NT2/D1 (cell line): ENCODE measurements around the gene NPEPPS.
"Not testable (repeated sequence)": the region's sequence is repeated elsewhere in the genome, so short reads cannot be mapped to it uniquely, and the experiment has no call there.

Experiments used
- SUZ12 ChIP-seq: IDR thresholded peaks from 2 replicates; pipeline ENCODE4 v1.6.1; 2011; ENCODE audit not compliant: insufficient read length, insufficient read depth; ENCODE audit errors: extremely low read depth
- ZNF274 ChIP-seq: IDR thresholded peaks from 2 replicates; pipeline ENCODE4 v1.6.1; 2011; ENCODE audit warnings: mild to moderate bottlenecking, low read depth, low read length

- TF ChIP-seq ZNF274, SUZ12: not testable (repeated sequence)
These were observed 17.6 kb upstream of the NPEPPS start for GRCh38 chr17:47513301-47513700.
